Liver (tissue), 9 donors: ENCODE measurements around the gene DNAJA3. TPM values are rescaled to one million over a fixed set of nuclear protein-coding genes. Genes with fewer than 3 reads are reported as not detected.

Experiments used
- DNase-seq: peaks from one replicate; pipeline ENCODE4 v3.0.0-alpha.2; 2017; ENCODE audit warnings: low spot score
- H3K27ac ChIP-seq, 2 donors: one replicate each; pipeline ENCODE4 v1.7.0; 2013; ENCODE audit warnings: inconsistent platforms in 2 of 2, low read length in 2 of 2, control low read depth in 1 of 2, low read depth in 1 of 2, mild to moderate bottlenecking in 1 of 2
- H3K27me3 ChIP-seq, 4 donors: one replicate each; pipeline versions ENCODE4 v1.6.1 to v1.7.0; 2013; ENCODE audit warnings: low read length in 3 of 4, inconsistent platforms in 1 of 4, mild to moderate bottlenecking in 1 of 4, moderate library complexity in 1 of 4; ENCODE audit not compliant: control insufficient read depth in 4 of 4, insufficient read depth in 4 of 4
- H3K36me3 ChIP-seq, 4 donors: one replicate each; pipeline versions ENCODE4 v1.6.1 to v1.7.0; 2013; ENCODE audit warnings: low read length in 3 of 4, mild to moderate bottlenecking in 3 of 4, low read depth in 1 of 4, moderate library complexity in 1 of 4; ENCODE audit not compliant: control insufficient read depth in 4 of 4, insufficient read depth in 3 of 4
- H3K4me1 ChIP-seq, 4 donors: one replicate each; pipeline versions ENCODE4 v1.6.1 to v1.7.0; 2013; ENCODE audit warnings: low read length in 3 of 4, mild to moderate bottlenecking in 3 of 4, moderate library complexity in 1 of 4; ENCODE audit not compliant: control insufficient read depth in 4 of 4, insufficient read depth in 4 of 4
- H3K4me3 ChIP-seq, 3 donors: one replicate each; pipeline versions ENCODE4 v1.6.1 to v1.7.0; 2013; ENCODE audit warnings: low read length in 3 of 3, control low read depth in 1 of 3, low read depth in 1 of 3, mild to moderate bottlenecking in 1 of 3
- H3K9ac ChIP-seq, 2 donors: one replicate each; pipeline ENCODE4 v1.7.0; 2013; ENCODE audit warnings: low read length in 2 of 2, mild to moderate bottlenecking in 2 of 2, moderate library complexity in 2 of 2, control low read depth in 1 of 2, low read depth in 1 of 2
- H3K9me3 ChIP-seq, 4 donors: one replicate each; pipeline versions ENCODE4 v1.6.1 to v1.7.0; 2013; ENCODE audit warnings: low read length in 3 of 4; ENCODE audit not compliant: control insufficient read depth in 4 of 4
- EGR1 ChIP-seq, 2 donors: IDR thresholded peaks; 2 replicates each; pipeline ENCODE4 v1.6.1; 2016 to 2018; ENCODE audit warnings: antibody characterized with exemption in 2 of 2, low read depth in 2 of 2
- FOXA1 ChIP-seq: IDR thresholded peaks from 2 replicates; pipeline ENCODE4 v1.6.1; 2016; ENCODE audit warnings: antibody characterized with exemption
- GABPA ChIP-seq, 2 donors: IDR thresholded peaks in 1 of 2; conservative IDR thresholded peaks in 1 of 2; 2 replicates each; pipeline ENCODE4 v1.6.1; 2016; ENCODE audit warnings: antibody characterized with exemption in 2 of 2, mild to moderate bottlenecking in 1 of 2, moderate library complexity in 1 of 2
- JUND ChIP-seq, 2 donors: IDR thresholded peaks; 2 replicates each; pipeline ENCODE4 v1.6.1; 2016; ENCODE audit warnings: antibody characterized with exemption in 2 of 2
- NR2F2 ChIP-seq: IDR thresholded peaks from 2 replicates; pipeline ENCODE4 v1.6.1; 2016; ENCODE audit warnings: antibody characterized with exemption
- RAD21 ChIP-seq, 2 donors: IDR thresholded peaks; 2 replicates each; pipeline ENCODE4 v1.6.1; 2016; ENCODE audit warnings: antibody characterized with exemption in 2 of 2, mild to moderate bottlenecking in 2 of 2
- REST ChIP-seq: IDR thresholded peaks from 2 replicates; pipeline ENCODE4 v1.6.1; 2016; ENCODE audit warnings: antibody characterized with exemption, mild to moderate bottlenecking
- RXRA ChIP-seq, 2 donors: IDR thresholded peaks; 2 replicates each; pipeline ENCODE4 v1.6.1; 2017 to 2018; ENCODE audit warnings: antibody characterized with exemption in 2 of 2, mild to moderate bottlenecking in 1 of 2
- SP1 ChIP-seq: IDR thresholded peaks from 2 replicates; pipeline ENCODE4 v1.6.1; 2018; ENCODE audit warnings: antibody characterized with exemption, mild to moderate bottlenecking
- TAF1 ChIP-seq: conservative IDR thresholded peaks from 2 replicates; pipeline ENCODE4 v1.6.1; 2016; ENCODE audit warnings: antibody characterized with exemption, mild to moderate bottlenecking
- YY1 ChIP-seq: IDR thresholded peaks from 2 replicates; pipeline ENCODE4 v1.6.1; 2016; ENCODE audit warnings: antibody characterized with exemption, mild to moderate bottlenecking
- ZBTB33 ChIP-seq: IDR thresholded peaks from 2 replicates; pipeline ENCODE4 v1.6.1; 2016; ENCODE audit warnings: antibody characterized with exemption
- WGBS: extraction: QIAGEN DNeasy Blood & Tissue Kit; methylation state at CpG from one replicate; pipeline ENCODE4 v1.1.7; 2013; 5-methylcytosine and 5-hydroxymethylcytosine counted together
- polyA plus RNA-seq, 2 donors: library from polyadenylated mRNA; stranded (reverse) in 1 of 2; unstranded in 1 of 2; fragments of 200-250 nt in 1 of 2; fragments of >200 nt in 1 of 2; fragmentation: Nextera tagmentation in 1 of 2; extraction: Ambion mirVana in 1 of 2; gene quantifications; one replicate each; pipeline versions ENCODE4 v1.2.1 to v1.2.3, GENCODE V29; 2013 to 2015
- total RNA-seq, 2 donors: library from RNA; depleted of rRNA; stranded (reverse); fragments of >200 nt; gene quantifications; one replicate each; pipeline ENCODE4 v1.2.3, GENCODE V29; 2014
- TF ChIP-seq, protein P1 (sequence below): IDR thresholded peaks from 2 replicates; pipeline ENCODE4 v1.6.1; 2016; ENCODE audit warnings: antibody characterized with exemption
- TF ChIP-seq, protein P2 (sequence below): IDR thresholded peaks from 2 replicates; pipeline ENCODE4 v1.6.1; 2016; ENCODE audit warnings: antibody characterized with exemption
- TF ChIP-seq, protein P3 (sequence below): fragments of 150-350 bp; IDR thresholded peaks from 2 replicates; pipeline ENCODE4 v1.5.1; 2017; ENCODE audit warnings: improper control_type of control experiment, low read depth, low read length; ENCODE audit not compliant: missing input control
- donor health status: healthy.
- donor health status: healthy.
- donor health status: healthy.
- donor health status: healthy.
- donor health status: healthy.

Gene DNAJA3
- total and polyA plus RNA-seq, 4 donors, result 39.6 to 86.3 (median 65.6) TPM

DNA sequence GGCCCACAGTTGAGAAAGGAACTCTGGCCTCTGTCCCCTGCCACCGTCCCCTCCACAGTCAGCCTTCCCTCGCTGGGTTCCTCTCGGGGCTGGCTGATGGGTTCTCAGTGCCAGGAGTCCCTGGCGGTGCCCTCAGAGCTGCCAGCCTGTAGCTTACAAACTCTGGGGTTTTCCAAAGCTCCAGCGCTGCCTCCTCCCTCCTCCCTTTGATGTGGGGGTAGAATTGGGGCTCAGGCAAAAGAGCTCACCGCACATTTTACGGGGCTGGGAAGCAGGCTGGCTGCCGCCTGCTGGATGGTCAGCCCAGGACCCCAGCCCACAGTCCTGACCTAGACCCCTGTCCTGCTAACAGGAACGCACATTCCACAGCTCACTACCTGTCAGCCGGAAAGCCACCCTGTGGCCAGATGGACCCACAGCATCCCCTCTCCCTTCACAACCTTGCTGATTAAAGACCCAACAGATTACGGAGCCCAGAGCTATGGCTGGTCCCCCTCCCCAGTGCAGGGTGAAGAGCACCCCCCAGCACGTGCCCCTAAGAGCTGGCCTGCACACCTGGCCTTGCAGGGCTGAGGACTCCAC lies 48.0 kb upstream of the DNAJA3 start:
- Histone ChIP-seq H3K9ac (no peak overlapping the region), H3K4me3 (no peak overlapping the region), H3K27ac (peak overlapping the region in 1 of 2 donors; percentile 19), H3K9me3 (no peaks in the 10 kb centered on the region), H3K36me3 (peaks cover 0 to 14% (median 5%) of the 10 kb centered on the region in 4 donors), H3K4me1 (peaks cover 22 to 74% (median 56%) of the 10 kb centered on the region in 4 donors), H3K27me3 (no peaks in the 10 kb centered on the region)
- DNase-seq, result no peak
- TF ChIP-seq TAF1 (no peak), NR2F2 (no peak), RXRA (IDR thresholded peaks at IDR 0.05) (no peak), REST (no peak), GABPA (IDR thresholded peaks at IDR 0.05 in 1 of 2, conservative IDR thresholded peaks at IDR 0.05 in 1 of 2) (no peak), FOXA1 (no peak), ZBTB33 (no peak), JUND (IDR thresholded peaks at IDR 0.05) (no peak), YY1 (no peak), EGR1 (IDR thresholded peaks at IDR 0.05; ENCODE audit: low read depth in 2 of 2) (no peak), RAD21 (IDR thresholded peaks at IDR 0.05) (no peak)
- TF ChIP-seq, protein P1, sequence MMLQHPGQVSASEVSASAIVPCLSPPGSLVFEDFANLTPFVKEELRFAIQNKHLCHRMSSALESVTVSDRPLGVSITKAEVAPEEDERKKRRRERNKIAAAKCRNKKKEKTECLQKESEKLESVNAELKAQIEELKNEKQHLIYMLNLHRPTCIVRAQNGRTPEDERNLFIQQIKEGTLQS, result no peak
- TF ChIP-seq, protein P2, sequence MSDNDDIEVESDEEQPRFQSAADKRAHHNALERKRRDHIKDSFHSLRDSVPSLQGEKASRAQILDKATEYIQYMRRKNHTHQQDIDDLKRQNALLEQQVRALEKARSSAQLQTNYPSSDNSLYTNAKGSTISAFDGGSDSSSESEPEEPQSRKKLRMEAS, result no peak
- TF ChIP-seq, protein P3, sequence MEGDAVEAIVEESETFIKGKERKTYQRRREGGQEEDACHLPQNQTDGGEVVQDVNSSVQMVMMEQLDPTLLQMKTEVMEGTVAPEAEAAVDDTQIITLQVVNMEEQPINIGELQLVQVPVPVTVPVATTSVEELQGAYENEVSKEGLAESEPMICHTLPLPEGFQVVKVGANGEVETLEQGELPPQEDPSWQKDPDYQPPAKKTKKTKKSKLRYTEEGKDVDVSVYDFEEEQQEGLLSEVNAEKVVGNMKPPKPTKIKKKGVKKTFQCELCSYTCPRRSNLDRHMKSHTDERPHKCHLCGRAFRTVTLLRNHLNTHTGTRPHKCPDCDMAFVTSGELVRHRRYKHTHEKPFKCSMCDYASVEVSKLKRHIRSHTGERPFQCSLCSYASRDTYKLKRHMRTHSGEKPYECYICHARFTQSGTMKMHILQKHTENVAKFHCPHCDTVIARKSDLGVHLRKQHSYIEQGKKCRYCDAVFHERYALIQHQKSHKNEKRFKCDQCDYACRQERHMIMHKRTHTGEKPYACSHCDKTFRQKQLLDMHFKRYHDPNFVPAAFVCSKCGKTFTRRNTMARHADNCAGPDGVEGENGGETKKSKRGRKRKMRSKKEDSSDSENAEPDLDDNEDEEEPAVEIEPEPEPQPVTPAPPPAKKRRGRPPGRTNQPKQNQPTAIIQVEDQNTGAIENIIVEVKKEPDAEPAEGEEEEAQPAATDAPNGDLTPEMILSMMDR, result no peak
- 62% methylated on average over 12 of the region's 12 CpGs for WGBS

DNA sequence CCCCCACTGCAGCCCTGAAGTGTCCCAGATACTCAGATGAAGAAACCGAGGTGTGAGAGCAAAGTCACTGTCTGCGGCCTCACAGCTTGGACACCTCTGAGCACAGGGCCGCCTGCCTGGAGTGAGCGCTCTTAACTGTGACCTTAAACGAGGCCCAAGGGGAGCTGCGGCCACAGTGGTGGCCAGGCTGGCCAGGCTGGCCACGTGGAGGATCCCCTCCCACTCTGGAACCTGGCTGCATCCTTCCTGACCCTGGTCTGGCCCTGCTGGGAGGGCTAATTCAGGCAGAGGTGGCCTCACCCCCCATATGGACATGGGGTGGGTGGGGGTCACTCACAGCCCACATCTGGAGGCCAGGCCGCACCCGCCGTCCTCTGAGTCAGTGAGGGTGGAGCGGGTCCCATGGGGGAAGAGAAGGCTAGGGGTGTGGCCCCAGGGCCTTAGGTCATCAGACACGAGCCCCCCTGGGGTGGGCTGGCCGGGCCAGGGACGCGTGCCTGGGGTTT lies 47.5 kb upstream of the DNAJA3 start:
- H3K9me3 ChIP-seq, result no peaks in the 10 kb centered on the region
- peaks cover 22 to 69% (median 53%) of the 10 kb centered on the region in 4 donors for H3K4me1 ChIP-seq
- no peak overlapping the region for H3K9ac ChIP-seq
- H3K36me3 ChIP-seq, result peaks cover 0 to 17% (median 7%) of the 10 kb centered on the region in 4 donors
- H3K4me3 ChIP-seq, result no peak overlapping the region
- TF ChIP-seq FOXA1 (no peak), NR2F2 (no peak), RAD21 (IDR thresholded peaks at IDR 0.05) (no peak), JUND (IDR thresholded peaks at IDR 0.05) (no peak), GABPA (IDR thresholded peaks at IDR 0.05 in 1 of 2, conservative IDR thresholded peaks at IDR 0.05 in 1 of 2) (no peak), SP1 (no peak)
- TF ChIP-seq, protein P3, result no peak
- TF ChIP-seq, protein P1, result no peak
- no peak overlapping the region for H3K27ac ChIP-seq
- no peaks in the 10 kb centered on the region for H3K27me3 ChIP-seq
- WGBS, result 72% methylated on average over 15 of the region's 15 CpGs
- no peak for DNase-seq
